ENCODE results near the gene ANKDD1B. TPM values are rescaled to one million over a fixed set of nuclear protein-coding genes. Genes with fewer than 3 reads are reported as not detected.
A peak's percentile ranks its signal among the peaks of the same experiment; 100 is the strongest.

Gene ANKDD1B
- polyA plus RNA-seq, 2 of the 4 experiments (the other 2 are of a cell fraction), result 0.09 to 0.14 TPM

DNA sequence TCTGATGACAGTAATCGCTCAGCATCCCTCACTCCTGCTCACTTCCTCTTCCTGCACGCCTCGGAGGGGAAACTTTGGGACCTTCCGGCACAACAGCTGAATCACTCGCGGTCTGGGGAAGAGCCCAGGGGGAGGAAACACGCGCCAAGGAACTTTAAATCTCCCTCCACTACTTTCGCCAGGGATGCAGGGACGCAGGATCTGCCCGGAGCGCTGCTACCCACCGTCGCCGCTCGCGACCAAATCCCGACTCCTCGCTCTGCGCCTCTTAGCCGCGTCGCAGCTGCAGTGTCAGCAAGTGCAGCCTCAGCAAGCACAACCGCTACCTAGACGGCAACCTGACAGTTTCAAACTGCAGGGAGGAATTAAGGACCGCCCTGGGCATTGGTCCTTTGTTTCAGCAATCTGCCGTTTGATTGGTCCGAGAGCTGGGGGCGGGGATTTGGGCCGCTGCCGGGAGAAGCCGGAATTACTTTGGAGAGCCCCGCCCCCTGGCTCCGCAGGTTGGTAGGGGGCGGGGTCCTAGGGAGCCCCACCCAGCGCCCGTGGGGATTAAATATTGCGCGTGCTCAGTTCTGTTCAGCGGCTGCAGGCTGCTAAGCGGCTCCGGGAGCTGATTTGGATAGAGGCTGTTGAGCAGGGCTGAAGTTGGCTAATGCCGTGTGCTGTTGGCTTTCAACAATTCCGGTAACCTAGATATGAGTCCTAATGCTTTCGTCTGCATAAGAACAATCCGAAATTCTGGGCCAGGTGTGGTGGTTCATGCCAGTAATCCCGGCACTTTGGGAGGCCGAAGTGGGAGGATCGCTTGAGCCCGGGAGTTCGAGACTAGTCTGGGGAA lies 106.0 kb downstream of the ANKDD1B start, which contains the start of gene POC5 (continued):
- TF ChIP-seq MAFK (IDR thresholded peaks at IDR 0.05; ENCODE audit: partially characterized antibody) (peak; percentile 98), JUN (IDR thresholded peaks at IDR 0.05) (peak; percentile 59 to 88), CEBPB (IDR thresholded peaks at IDR 0.05) (no peak)
- TF ChIP-seq, protein P1, sequence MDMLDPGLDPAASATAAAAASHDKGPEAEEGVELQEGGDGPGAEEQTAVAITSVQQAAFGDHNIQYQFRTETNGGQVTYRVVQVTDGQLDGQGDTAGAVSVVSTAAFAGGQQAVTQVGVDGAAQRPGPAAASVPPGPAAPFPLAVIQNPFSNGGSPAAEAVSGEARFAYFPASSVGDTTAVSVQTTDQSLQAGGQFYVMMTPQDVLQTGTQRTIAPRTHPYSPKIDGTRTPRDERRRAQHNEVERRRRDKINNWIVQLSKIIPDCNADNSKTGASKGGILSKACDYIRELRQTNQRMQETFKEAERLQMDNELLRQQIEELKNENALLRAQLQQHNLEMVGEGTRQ (IDR thresholded peaks at IDR 0.05), result no peak

- no peak for TF ChIP-seq HOXB5 (CRISPR knock-in tag; IDR thresholded peaks at IDR 0.05)
- no peak for TF ChIP-seq GATA3 (IDR thresholded peaks at IDR 0.05; ENCODE audit: borderline replicate concordance)
- no peak for TF ChIP-seq BCL3 (IDR thresholded peaks at IDR 0.05)
- no peak for TF ChIP-seq HDAC2 (IDR thresholded peaks at IDR 0.05)
- TF ChIP-seq, protein P2, sequence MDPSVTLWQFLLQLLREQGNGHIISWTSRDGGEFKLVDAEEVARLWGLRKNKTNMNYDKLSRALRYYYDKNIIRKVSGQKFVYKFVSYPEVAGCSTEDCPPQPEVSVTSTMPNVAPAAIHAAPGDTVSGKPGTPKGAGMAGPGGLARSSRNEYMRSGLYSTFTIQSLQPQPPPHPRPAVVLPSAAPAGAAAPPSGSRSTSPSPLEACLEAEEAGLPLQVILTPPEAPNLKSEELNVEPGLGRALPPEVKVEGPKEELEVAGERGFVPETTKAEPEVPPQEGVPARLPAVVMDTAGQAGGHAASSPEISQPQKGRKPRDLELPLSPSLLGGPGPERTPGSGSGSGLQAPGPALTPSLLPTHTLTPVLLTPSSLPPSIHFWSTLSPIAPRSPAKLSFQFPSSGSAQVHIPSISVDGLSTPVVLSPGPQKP (IDR thresholded peaks at IDR 0.05; ENCODE audit: low read depth, low read length), result no peak
- no peak for TF ChIP-seq PBX3 (IDR thresholded peaks at IDR 0.05)
- TF ChIP-seq, protein P3, sequence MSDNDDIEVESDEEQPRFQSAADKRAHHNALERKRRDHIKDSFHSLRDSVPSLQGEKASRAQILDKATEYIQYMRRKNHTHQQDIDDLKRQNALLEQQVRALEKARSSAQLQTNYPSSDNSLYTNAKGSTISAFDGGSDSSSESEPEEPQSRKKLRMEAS (IDR thresholded peaks at IDR 0.05), result no peak
- TF ChIP-seq, protein P4, sequence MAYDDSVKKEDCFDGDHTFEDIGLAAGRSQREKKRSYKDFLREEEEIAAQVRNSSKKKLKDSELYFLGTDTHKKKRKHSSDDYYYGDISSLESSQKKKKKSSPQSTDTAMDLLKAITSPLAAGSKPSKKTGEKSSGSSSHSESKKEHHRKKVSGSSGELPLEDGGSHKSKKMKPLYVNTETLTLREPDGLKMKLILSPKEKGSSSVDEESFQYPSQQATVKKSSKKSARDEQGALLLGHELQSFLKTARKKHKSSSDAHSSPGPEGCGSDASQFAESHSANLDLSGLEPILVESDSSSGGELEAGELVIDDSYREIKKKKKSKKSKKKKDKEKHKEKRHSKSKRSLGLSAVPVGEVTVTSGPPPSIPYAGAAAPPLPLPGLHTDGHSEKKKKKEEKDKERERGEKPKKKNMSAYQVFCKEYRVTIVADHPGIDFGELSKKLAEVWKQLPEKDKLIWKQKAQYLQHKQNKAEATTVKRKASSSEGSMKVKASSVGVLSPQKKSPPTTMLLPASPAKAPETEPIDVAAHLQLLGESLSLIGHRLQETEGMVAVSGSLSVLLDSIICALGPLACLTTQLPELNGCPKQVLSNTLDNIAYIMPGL (CRISPR knock-in tag; IDR thresholded peaks at IDR 0.05; ENCODE audit: borderline replicate concordance), result no peak
- no peak for TF ChIP-seq RAD21 (conservative IDR thresholded peaks at IDR 0.05 in 1 of 2, IDR thresholded peaks at IDR 0.05 in 1 of 2)
- no peak for TF ChIP-seq MYC (IDR thresholded peaks at IDR 0.05; ENCODE audit: borderline replicate concordance, low read length)
- no peak for TF ChIP-seq POLR2A (IDR thresholded peaks at IDR 0.05; ENCODE audit: low read length)
- no peak for TF ChIP-seq SMC3 (IDR thresholded peaks at IDR 0.05)
- TF ChIP-seq RNF2 (IDR thresholded peaks at IDR 0.05; ENCODE audit: borderline replicate concordance, low read depth), result no peak
- no peak for TF ChIP-seq FOXS1 (CRISPR knock-in tag; IDR thresholded peaks at IDR 0.05)
- TF ChIP-seq EHF (CRISPR knock-in tag; IDR thresholded peaks at IDR 0.05), result no peak
- TF ChIP-seq HEYL (CRISPR knock-in tag; IDR thresholded peaks at IDR 0.05), result no peak
- no peak for TF ChIP-seq FOSB (CRISPR knock-in tag; IDR thresholded peaks at IDR 0.05)
- TF ChIP-seq, protein P1 (IDR thresholded peaks at IDR 0.05), result no peak
- DNase-seq (ENCODE audit: low read depth in 1 of 2, low spot score in 1 of 2), result no peak
- POLR2A ChIA-PET, result no interaction called here
- ATAC-seq, result no peak
- H3K4me1 ChIP-seq, result peaks cover 6% of the 10 kb centered on the region; the same call in 2 of the 3 replicates
- CTCF ChIA-PET, result no interaction called here
- no peak overlapping the region for H3K4me2 ChIP-seq
- H3K9me3 ChIP-seq, result no peaks in the 10 kb centered on the region
- no peak overlapping the region for H3K27ac ChIP-seq
- 47% methylated on average over 5 of the region's 5 CpGs for WGBS (ENCODE audit: missing lambda C conversion rate)
- H3K4me3 ChIP-seq, result no peak overlapping the region
- FAIRE-seq, result no peak
Observed at GRCh38 chr5:75720882-75721281, 109.6 kb downstream of the ANKDD1B start.

Small RNA genes lying within 50 kb of the gene (small RNA-seq; reads per million reads assigned to genes)
- 0 reads per million in 6 experiments for gene RNU6-680P

Other genes starting within 250 kb of the ANKDD1B start
- 19.5 and 25.7 TPM in 2 replicates for gene CERT1, start 99.8 kb upstream of the ANKDD1B start, polyA plus RNA-seq (2011; rRNA removed)
- 22.5 to 27.7 TPM (median 22.5 TPM) in 3 replicates for gene CERT1, start 99.8 kb upstream of the ANKDD1B start, polyA plus RNA-seq (2017; fragmentation: RNase III; extraction: RNeasy Plus Mini Kit Qiagen cat#74134 plus additional on column Dnase treatment)
- 39.8 and 41.6 TPM in 2 replicates for gene POLK, start 99.6 kb upstream of the ANKDD1B start, polyA plus RNA-seq (2011; rRNA removed)
- 10.9 to 12.3 TPM (median 12.2 TPM) in 3 replicates for gene POLK, start 99.6 kb upstream of the ANKDD1B start, polyA plus RNA-seq (2017; fragmentation: RNase III; extraction: RNeasy Plus Mini Kit Qiagen cat#74134 plus additional on column Dnase treatment)
- gene POC5, start 106.0 kb downstream of the ANKDD1B start, polyA plus RNA-seq (2011; rRNA removed), result 21.6 and 26.2 TPM in 2 replicates
- gene POC5, start 106.0 kb downstream of the ANKDD1B start, polyA plus RNA-seq (2017; fragmentation: RNase III; extraction: RNeasy Plus Mini Kit Qiagen cat#74134 plus additional on column Dnase treatment), result 11.5 to 14.1 TPM (median 12.7 TPM) in 3 replicates